ENCODE results near the gene RFTN2.

Gene RFTN2

DNA sequence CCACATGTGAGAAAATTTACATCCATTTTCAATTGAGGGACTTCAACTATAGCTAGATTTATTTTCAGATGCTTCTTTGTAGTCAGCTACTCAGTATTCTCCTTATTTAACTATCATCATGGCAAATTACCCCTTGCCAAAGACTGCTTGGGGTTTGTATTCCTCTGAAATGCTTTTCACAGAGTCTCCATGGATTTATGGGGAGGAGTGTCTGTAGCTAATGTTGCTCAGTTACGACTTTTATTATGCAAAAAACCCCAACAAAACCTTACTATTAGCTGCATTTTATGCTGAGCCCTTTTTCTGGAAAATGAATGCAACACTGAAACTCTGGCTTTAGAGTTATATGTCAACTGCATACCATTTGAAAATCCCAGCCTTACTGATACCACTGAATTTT, 78.6 kb downstream of the RFTN2 start:
- TF ChIP-seq, protein P1, sequence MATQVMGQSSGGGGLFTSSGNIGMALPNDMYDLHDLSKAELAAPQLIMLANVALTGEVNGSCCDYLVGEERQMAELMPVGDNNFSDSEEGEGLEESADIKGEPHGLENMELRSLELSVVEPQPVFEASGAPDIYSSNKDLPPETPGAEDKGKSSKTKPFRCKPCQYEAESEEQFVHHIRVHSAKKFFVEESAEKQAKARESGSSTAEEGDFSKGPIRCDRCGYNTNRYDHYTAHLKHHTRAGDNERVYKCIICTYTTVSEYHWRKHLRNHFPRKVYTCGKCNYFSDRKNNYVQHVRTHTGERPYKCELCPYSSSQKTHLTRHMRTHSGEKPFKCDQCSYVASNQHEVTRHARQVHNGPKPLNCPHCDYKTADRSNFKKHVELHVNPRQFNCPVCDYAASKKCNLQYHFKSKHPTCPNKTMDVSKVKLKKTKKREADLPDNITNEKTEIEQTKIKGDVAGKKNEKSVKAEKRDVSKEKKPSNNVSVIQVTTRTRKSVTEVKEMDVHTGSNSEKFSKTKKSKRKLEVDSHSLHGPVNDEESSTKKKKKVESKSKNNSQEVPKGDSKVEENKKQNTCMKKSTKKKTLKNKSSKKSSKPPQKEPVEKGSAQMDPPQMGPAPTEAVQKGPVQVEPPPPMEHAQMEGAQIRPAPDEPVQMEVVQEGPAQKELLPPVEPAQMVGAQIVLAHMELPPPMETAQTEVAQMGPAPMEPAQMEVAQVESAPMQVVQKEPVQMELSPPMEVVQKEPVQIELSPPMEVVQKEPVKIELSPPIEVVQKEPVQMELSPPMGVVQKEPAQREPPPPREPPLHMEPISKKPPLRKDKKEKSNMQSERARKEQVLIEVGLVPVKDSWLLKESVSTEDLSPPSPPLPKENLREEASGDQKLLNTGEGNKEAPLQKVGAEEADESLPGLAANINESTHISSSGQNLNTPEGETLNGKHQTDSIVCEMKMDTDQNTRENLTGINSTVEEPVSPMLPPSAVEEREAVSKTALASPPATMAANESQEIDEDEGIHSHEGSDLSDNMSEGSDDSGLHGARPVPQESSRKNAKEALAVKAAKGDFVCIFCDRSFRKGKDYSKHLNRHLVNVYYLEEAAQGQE (IDR thresholded peaks at IDR 0.05; ENCODE audit: insufficient read depth in 1 of 2, low read depth in 2 of 2, low read length in 2 of 2): no peak
- TF ChIP-seq SIN3A (IDR thresholded peaks at IDR 0.05; ENCODE audit: borderline replicate concordance, insufficient read depth, low read length) (no peak), TAF1 (IDR thresholded peaks at IDR 0.05; ENCODE audit: borderline replicate concordance, insufficient read depth, low read length) (no peak), FOXP2 (optimal IDR thresholded peaks at IDR 0.05; ENCODE audit: borderline replicate concordance, extremely low read depth, extremely low read length, insufficient read depth) (no peak), POLR2AphosphoS5 (IDR thresholded peaks at IDR 0.05; ENCODE audit: low read depth, low read length) (no peak)

GRCh38 chr2:197591339-197592072, 83.9 kb downstream of the RFTN2 start:
- TF ChIP-seq FOXP2 (optimal IDR thresholded peaks at IDR 0.05; ENCODE audit: borderline replicate concordance, extremely low read depth, extremely low read length, insufficient read depth) (no peak), POLR2AphosphoS5 (IDR thresholded peaks at IDR 0.05; ENCODE audit: low read depth, low read length) (no peak), TAF1 (IDR thresholded peaks at IDR 0.05; ENCODE audit: borderline replicate concordance, insufficient read depth, low read length) (no peak), SIN3A (IDR thresholded peaks at IDR 0.05; ENCODE audit: borderline replicate concordance, insufficient read depth, low read length) (no peak)
- TF ChIP-seq, protein P1 (IDR thresholded peaks at IDR 0.05; ENCODE audit: insufficient read depth in 1 of 2, low read depth in 2 of 2, low read length in 2 of 2): no peak

- no peak for TF ChIP-seq TAF1 (IDR thresholded peaks at IDR 0.05; ENCODE audit: borderline replicate concordance, insufficient read depth, low read length)
- TF ChIP-seq, protein P1 (IDR thresholded peaks at IDR 0.05; ENCODE audit: insufficient read depth in 1 of 2, low read depth in 2 of 2, low read length in 2 of 2): no peak
- TF ChIP-seq SIN3A (IDR thresholded peaks at IDR 0.05; ENCODE audit: borderline replicate concordance, insufficient read depth, low read length): no peak
- TF ChIP-seq POLR2AphosphoS5 (IDR thresholded peaks at IDR 0.05; ENCODE audit: low read depth, low read length): no peak
Observed at GRCh38 chr2:197577446-197577845, 97.9 kb downstream of the RFTN2 start.

- TF ChIP-seq POLR2AphosphoS5 (IDR thresholded peaks at IDR 0.05; ENCODE audit: low read depth, low read length) (no peak), FOXP2 (optimal IDR thresholded peaks at IDR 0.05; ENCODE audit: borderline replicate concordance, extremely low read depth, extremely low read length, insufficient read depth) (no peak), TAF1 (IDR thresholded peaks at IDR 0.05; ENCODE audit: borderline replicate concordance, insufficient read depth, low read length) (no peak), SIN3A (IDR thresholded peaks at IDR 0.05; ENCODE audit: borderline replicate concordance, insufficient read depth, low read length) (no peak)
- TF ChIP-seq, protein P1 (IDR thresholded peaks at IDR 0.05; ENCODE audit: insufficient read depth in 1 of 2, low read depth in 2 of 2, low read length in 2 of 2): no peak
Observed at GRCh38 chr2:197576631-197577030, 98.8 kb downstream of the RFTN2 start.
